ENCODE results near the gene DAGLB.
A peak's percentile ranks its signal among the peaks of the same experiment; 100 is the strongest.
"Not testable (repeated sequence)": the region's sequence is repeated elsewhere in the genome, so short reads cannot be mapped to it uniquely, and the experiment has no call there.

Gene DAGLB

GRCh38 chr7:6407434-6407833 is 40.3 kb downstream of the DAGLB start:
- no peak for TF ChIP-seq CTCF (IDR thresholded peaks at IDR 0.05)
- Histone ChIP-seq H3K36me3 (peaks cover 97% of the 10 kb centered on the region), H3K27ac (no peak overlapping the region)

GRCh38 chr7:6406121-6406520 is 41.6 kb downstream of the DAGLB start:
- no peak for TF ChIP-seq CTCF (IDR thresholded peaks at IDR 0.05)
- Histone ChIP-seq H3K36me3 (peaks cover 99% of the 10 kb centered on the region), H3K4me1 (ENCODE audit: control insufficient read depth in 1 of 2, insufficient read depth in 1 of 2, low read depth in 1 of 2, low read length in 1 of 2) (peaks cover 4 to 9% of the 10 kb centered on the region in 2 experiments), H3K9me3 (no peaks in the 10 kb centered on the region), H3K27me3 (no peaks in the 10 kb centered on the region), H3K27ac (peak overlapping the region; percentile 31), H3K4me3 (ENCODE audit: low read depth in 1 of 2, low read length in 1 of 2) (no peak overlapping the region)

More at GRCh38 chr7:6407434-6407833, 40.3 kb downstream of the DAGLB start:
- Histone ChIP-seq H3K9me3 (no peaks in the 10 kb centered on the region), H3K27me3 (no peaks in the 10 kb centered on the region), H3K4me3 (ENCODE audit: low read depth in 1 of 2, low read length in 1 of 2) (no peak overlapping the region), H3K4me1 (ENCODE audit: control insufficient read depth in 1 of 2, insufficient read depth in 1 of 2, low read depth in 1 of 2, low read length in 1 of 2) (no peaks in the 10 kb centered on the region)

GRCh38 chr7:6403907-6404306 is 43.8 kb downstream of the DAGLB start:
- H3K9me3 ChIP-seq, result no peaks in the 10 kb centered on the region
- H3K36me3 ChIP-seq, result peaks cover 89% of the 10 kb centered on the region
- H3K4me1 ChIP-seq (ENCODE audit: control insufficient read depth in 1 of 2, insufficient read depth in 1 of 2, low read depth in 1 of 2, low read length in 1 of 2), result peaks cover 23 to 29% of the 10 kb centered on the region in 2 experiments
- no peak for TF ChIP-seq CTCF (IDR thresholded peaks at IDR 0.05)
- H3K27ac ChIP-seq, result peak overlapping the region; percentile 43
- no peaks in the 10 kb centered on the region for H3K27me3 ChIP-seq
- H3K4me3 ChIP-seq (ENCODE audit: low read depth in 1 of 2, low read length in 1 of 2), result no peak overlapping the region

GRCh38 chr7:6402741-6403140 is 45.0 kb downstream of the DAGLB start:
- Histone ChIP-seq H3K9me3 (no peaks in the 10 kb centered on the region), H3K27ac (peak overlapping the region; percentile 43), H3K4me3 (ENCODE audit: low read depth in 1 of 2, low read length in 1 of 2) (no peak overlapping the region), H3K4me1 (ENCODE audit: control insufficient read depth in 1 of 2, insufficient read depth in 1 of 2, low read depth in 1 of 2, low read length in 1 of 2) (peaks cover 23 to 29% of the 10 kb centered on the region in 2 experiments), H3K27me3 (no peaks in the 10 kb centered on the region), H3K36me3 (peaks cover 87% of the 10 kb centered on the region)
- no peak for TF ChIP-seq CTCF (IDR thresholded peaks at IDR 0.05)

- Histone ChIP-seq H3K27me3 (no peaks in the 10 kb centered on the region), H3K9me3 (no peaks in the 10 kb centered on the region), H3K4me1 (ENCODE audit: control insufficient read depth in 1 of 2, insufficient read depth in 1 of 2, low read depth in 1 of 2, low read length in 1 of 2) (peaks cover 23 to 29% of the 10 kb centered on the region in 2 experiments), H3K36me3 (peaks cover 80% of the 10 kb centered on the region), H3K27ac (peak overlapping the region; percentile 88), H3K4me3 (ENCODE audit: low read depth in 1 of 2, low read length in 1 of 2) (no peak overlapping the region)
- no peak for TF ChIP-seq CTCF (IDR thresholded peaks at IDR 0.05)
These were observed 45.7 kb downstream of the DAGLB start for GRCh38 chr7:6402041-6402440.

GRCh38 chr7:6401536-6401935 is 46.2 kb downstream of the DAGLB start:
- H3K4me1 ChIP-seq (ENCODE audit: control insufficient read depth in 1 of 2, insufficient read depth in 1 of 2, low read depth in 1 of 2, low read length in 1 of 2), result peaks cover 25 to 31% of the 10 kb centered on the region in 2 experiments
- H3K4me3 ChIP-seq (ENCODE audit: low read depth in 1 of 2, low read length in 1 of 2), result no peak overlapping the region
- no peaks in the 10 kb centered on the region for H3K9me3 ChIP-seq
- H3K27me3 ChIP-seq, result no peaks in the 10 kb centered on the region
- TF ChIP-seq CTCF (IDR thresholded peaks at IDR 0.05), result no peak
- H3K36me3 ChIP-seq, result peaks cover 75% of the 10 kb centered on the region
- H3K27ac ChIP-seq, result peak overlapping the region; percentile 88

- Histone ChIP-seq H3K4me1 (ENCODE audit: control insufficient read depth in 1 of 2, insufficient read depth in 1 of 2, low read depth in 1 of 2, low read length in 1 of 2) (peaks cover 36 to 42% of the 10 kb centered on the region in 2 experiments), H3K4me3 (ENCODE audit: low read depth in 1 of 2, low read length in 1 of 2) (peak overlapping the region; percentile 10 to 45), H3K27ac (peak overlapping the region; percentile 88), H3K36me3 (peaks cover 64% of the 10 kb centered on the region)
- H3K9me3 ChIP-seq, H3K27me3 ChIP-seq: not testable (repeated sequence)
These were observed 47.3 kb downstream of the DAGLB start for GRCh38 chr7:6400243-6401105.
